Common myeloid progenitor, CD34-positive (primary cell): ENCODE results near the gene INPP4B.

Experiments used
- CTCF ChIA-PET: fragments of 350-600 bp; sonication (Branson Sonifier 250); formaldehyde crosslinking; loops from one replicate; lab custom pipeline; 2021; ENCODE audit warnings: antibody characterized with exemption; lab: Charles Lee
- POLR2A ChIA-PET: fragments of 350-600 bp; sonication (Branson Sonifier 250); formaldehyde crosslinking; loops from one replicate; lab custom pipeline; 2021; ENCODE audit warnings: antibody characterized with exemption; lab: Charles Lee
- DNase-seq, 3 donors: peaks; one replicate each; pipeline versions ENCODE4 v3.0.0 to v3.0.0-alpha.2; 2013
- H3K27ac ChIP-seq, 2 experiments: 1 replicate in 1 of 2; 2 replicates in 1 of 2; pipeline ENCODE4 v1.7.0; 2013; ENCODE audit warnings: inconsistent platforms in 2 of 2, low read length in 2 of 2, mild to moderate bottlenecking in 2 of 2, low read depth in 1 of 2, moderate library complexity in 1 of 2; ENCODE audit not compliant: severe bottlenecking in 2 of 2, insufficient read depth in 1 of 2, poor library complexity in 1 of 2
- H3K27me3 ChIP-seq, 5 experiments: replicated peaks in 2 of 5; 1 replicate in 3 of 5; 2 replicates in 2 of 5; pipeline versions ENCODE4 v1.6.1 to v1.7.0; 2013; ENCODE audit warnings: low read length in 4 of 5, mild to moderate bottlenecking in 2 of 5, moderate library complexity in 2 of 5, inconsistent platforms in 1 of 5; ENCODE audit not compliant: insufficient read depth in 5 of 5, control insufficient read depth in 4 of 5
- H3K36me3 ChIP-seq, 4 experiments: 1 replicate in 2 of 4; 2 replicates in 2 of 4; pipeline versions ENCODE4 v1.6.1 to v1.7.0; 2013; ENCODE audit warnings: low read length in 3 of 4, control low read depth in 1 of 4, mild to moderate bottlenecking in 1 of 4; ENCODE audit not compliant: control insufficient read depth in 4 of 4, insufficient read depth in 4 of 4
- H3K4me1 ChIP-seq, 4 experiments: 1 replicate in 3 of 4; 2 replicates in 1 of 4; pipeline versions ENCODE4 v1.6.1 to v1.7.1; 2013; ENCODE audit warnings: low read length in 3 of 4, mild to moderate bottlenecking in 3 of 4, control low read depth in 1 of 4, inconsistent platforms in 1 of 4, moderate library complexity in 1 of 4; ENCODE audit not compliant: control insufficient read depth in 4 of 4, insufficient read depth in 4 of 4; ENCODE audit errors: control extremely low read depth in 1 of 4
- H3K4me3 ChIP-seq, 7 experiments: 1 replicate in 4 of 7; 2 replicates in 3 of 7; pipeline versions ENCODE4 v1.5.1 to v1.7.0; 2013; ENCODE audit warnings: mild to moderate bottlenecking in 7 of 7, low read length in 6 of 7, moderate library complexity in 6 of 7, inconsistent platforms in 2 of 7, low read depth in 2 of 7, control low read depth in 1 of 7; ENCODE audit not compliant: insufficient read depth in 4 of 7, control insufficient read depth in 1 of 7; ENCODE audit errors: extremely low read depth in 1 of 7
- H3K9me3 ChIP-seq, 5 experiments: 1 replicate in 4 of 5; 2 replicates in 1 of 5; pipeline versions ENCODE4 v1.6.1 to v1.7.1; 2013; ENCODE audit warnings: low read length in 4 of 5, mild to moderate bottlenecking in 2 of 5, inconsistent platforms in 1 of 5, low read depth in 1 of 5, moderate library complexity in 1 of 5; ENCODE audit not compliant: control insufficient read depth in 4 of 5, insufficient read depth in 2 of 5; ENCODE audit errors: control extremely low read depth in 1 of 5
- WGBS: methylation state at CpG from one replicate; pipeline ENCODE4 v1.1.5; 2013; ENCODE audit not compliant: insufficient coverage; 5-methylcytosine and 5-hydroxymethylcytosine counted together

The INPP4B gene

DNA sequence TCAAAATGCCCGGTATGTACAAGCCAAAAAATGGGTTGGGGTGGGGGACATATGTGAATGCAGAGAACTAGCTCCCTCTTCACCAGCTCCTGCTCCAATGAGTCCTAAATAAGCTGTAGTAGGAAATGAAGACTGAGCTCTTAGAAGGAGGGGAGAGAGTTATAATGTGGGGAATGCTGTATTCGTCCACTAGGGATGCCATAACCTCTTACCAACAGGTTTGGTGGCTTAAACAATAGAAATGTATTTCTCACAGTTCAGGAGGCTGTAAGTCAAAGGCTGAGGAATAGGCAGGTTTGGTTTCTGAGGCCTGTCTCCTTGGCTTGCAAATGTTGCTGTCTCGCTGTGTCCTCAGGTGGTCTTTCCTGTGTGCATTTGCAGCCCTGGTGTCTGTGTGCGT, 4.4 kb upstream of the INPP4B start:
- Histone ChIP-seq H3K27ac (no peak overlapping the region), H3K36me3 (no peaks in the 10 kb centered on the region), H3K9me3 (no peaks in the 10 kb centered on the region), H3K4me3 (no peak overlapping the region), H3K4me1 (peaks cover 0 to 16% (median 11%) of the 10 kb centered on the region in 4 experiments), H3K27me3 (no peaks in the 10 kb centered on the region)
- WGBS = 92% methylated on average over 3 of the region's 4 CpGs
- ChIA-PET CTCF (interaction anchor here (0.9 to 1.9 kb wide), 5 partner anchors 10 to 568 kb away, joined by 3 to 5 read pairs (median 4); no protein-coding TSS in a partner anchor), POLR2A (no interaction called here)
- DNase-seq = peak in 2 of 3 donors; percentile 59 to 65

DNA sequence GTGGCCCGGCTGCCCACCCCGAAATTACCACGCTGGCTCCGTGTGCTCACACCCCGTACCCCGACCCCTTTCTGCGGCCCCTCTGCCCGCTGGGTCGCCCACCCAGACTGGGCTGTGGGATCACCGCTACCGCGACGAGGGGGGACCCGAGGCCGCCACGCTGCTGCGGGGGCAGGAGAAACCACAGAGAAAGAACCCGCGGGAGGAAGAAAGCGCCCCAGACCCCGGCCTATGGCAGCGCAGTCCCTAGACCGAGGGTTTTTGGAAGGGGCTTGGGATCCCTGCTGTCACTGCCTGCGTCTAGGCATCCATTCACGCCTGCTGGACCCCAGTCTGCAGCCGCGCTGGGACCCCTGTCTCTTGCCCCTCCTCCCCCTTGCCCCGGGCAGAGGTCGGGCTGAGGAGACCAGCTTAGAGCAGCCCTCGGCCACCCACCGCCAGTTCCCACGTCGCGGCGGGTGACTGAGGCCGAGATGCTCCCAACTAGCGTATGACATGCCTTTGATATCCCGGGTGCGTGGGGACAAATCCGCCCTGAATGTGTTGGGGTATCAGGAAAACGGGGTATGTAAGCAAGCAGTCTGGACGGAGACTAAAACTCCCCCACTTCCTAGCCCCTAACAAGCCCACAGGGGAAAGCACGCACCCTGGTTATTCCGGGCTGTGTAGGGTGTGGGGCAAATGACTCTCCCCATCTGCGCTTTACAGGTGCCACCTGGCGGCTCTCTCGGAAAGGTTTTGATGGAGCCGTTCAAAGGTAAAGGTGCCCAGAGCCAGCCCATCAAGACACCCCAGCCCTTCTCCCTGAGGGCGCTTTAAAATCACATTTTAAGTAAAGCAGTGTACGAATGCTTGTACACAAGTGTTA, 862 bp upstream of the INPP4B start:
- ChIA-PET POLR2A (no interaction called here), CTCF (interaction anchor here (0.8 to 2.4 kb wide), 15 partner anchors 9 to 720 kb away, joined by 3 to 11 read pairs (median 3); no protein-coding TSS in a partner anchor)
- Histone ChIP-seq H3K4me1 (peaks cover 3 to 37% (median 20%) of the 10 kb centered on the region in 4 experiments), H3K27ac (peak overlapping the region in 1 of 2 experiments; percentile 75), H3K9me3 (no peaks in the 10 kb centered on the region), H3K36me3 (no peaks in the 10 kb centered on the region), H3K27me3 (no peaks in the 10 kb centered on the region), H3K4me3 (peak overlapping the region; percentile 83 to 98 (median 94))
- 1% methylated on average over 40 of the region's 50 CpGs for WGBS
- peak; percentile 74 to 86 (median 84) for DNase-seq

DNA sequence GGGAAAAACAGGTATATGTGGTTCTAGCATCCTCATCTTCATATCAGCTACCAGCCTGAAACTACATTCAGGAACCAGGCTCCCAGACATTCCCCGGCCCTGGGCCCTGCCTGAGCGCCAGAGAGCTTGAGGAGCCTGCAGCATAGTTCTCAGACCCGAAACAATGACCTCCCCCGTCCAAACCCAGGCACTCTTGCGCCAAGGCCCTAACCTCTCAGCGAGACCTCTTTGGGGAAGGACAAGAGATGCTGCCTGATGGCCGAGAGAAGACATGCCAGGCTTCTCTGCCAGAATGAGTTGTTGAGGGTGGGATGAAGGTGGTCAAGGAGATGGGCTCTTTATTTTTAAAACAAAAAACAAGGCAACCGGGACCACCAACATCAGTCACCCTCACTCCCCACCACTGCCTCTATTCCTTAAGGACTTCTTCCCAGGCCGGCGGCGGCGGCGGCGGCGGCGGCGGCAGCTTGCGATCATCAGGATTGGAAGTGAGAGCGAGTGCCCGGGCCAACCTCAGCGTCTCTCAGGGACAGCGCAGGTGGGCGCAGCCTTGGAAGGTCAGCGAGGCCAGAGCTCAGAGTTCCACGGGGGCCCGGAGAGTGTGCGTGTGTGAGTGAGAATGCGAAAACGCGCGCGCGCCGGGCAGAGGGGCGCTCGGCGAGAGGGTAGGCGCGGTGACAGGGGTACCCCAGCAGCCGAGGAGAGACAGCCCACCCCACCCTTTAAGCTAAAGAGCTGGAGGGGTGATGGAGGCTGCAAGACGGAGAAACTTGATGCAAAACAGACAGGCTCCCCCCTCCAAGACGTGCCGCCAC, 601 bp downstream of the INPP4B start:
- under 1% methylated on average over 27 of the region's 43 CpGs for WGBS
- H3K9me3 ChIP-seq = no peaks in the 10 kb centered on the region
- H3K36me3 ChIP-seq = no peaks in the 10 kb centered on the region
- no peaks in the 10 kb centered on the region for H3K27me3 ChIP-seq
- ChIA-PET CTCF (interaction anchor here (0.8 to 2.5 kb wide), 9 partner anchors 10 to 718 kb away, joined by 3 to 8 read pairs (median 3); no protein-coding TSS in a partner anchor), POLR2A (interaction anchor here (0.5 kb wide), 1 partner anchor 501 kb away, joined by 3 read pairs; no protein-coding TSS in a partner anchor)
- H3K27ac ChIP-seq = peak overlapping the region; percentile 61 to 75
- peaks cover 3 to 38% (median 20%) of the 10 kb centered on the region in 4 experiments for H3K4me1 ChIP-seq
- peak in 2 of 3 donors; percentile 45 to 59 for DNase-seq
- peak overlapping the region; percentile 83 to 98 (median 94) for H3K4me3 ChIP-seq

DNA sequence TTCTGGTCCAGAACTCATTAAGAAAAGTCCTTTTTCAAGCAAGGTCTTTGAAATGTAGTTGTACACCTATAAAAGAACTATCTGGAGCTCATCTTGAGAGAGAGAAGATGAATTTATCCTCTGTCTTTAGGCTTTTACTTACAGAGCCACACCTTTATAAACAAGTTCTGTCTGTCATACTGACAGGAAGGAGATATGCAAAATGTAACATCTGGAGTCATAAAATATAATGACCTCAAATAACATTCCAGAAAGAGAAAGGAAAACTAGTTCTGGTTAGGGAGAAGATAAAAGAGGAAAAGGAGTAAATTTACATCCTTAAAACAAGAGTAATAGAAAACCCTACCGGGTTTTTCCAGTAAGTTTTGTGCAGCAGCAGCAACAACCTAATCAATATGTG, 1.3 kb downstream of the INPP4B start:
- DNase-seq = peak in 2 of 3 donors; percentile 30 to 37
- WGBS = no CpG with 5 or more reads among the region's 1 CpG
- Histone ChIP-seq H3K4me3 (peak overlapping the region in 6 of 7 experiments; percentile 83 to 98 (median 94)), H3K27me3 (no peaks in the 10 kb centered on the region), H3K9me3 (no peaks in the 10 kb centered on the region), H3K36me3 (no peaks in the 10 kb centered on the region), H3K27ac (peak overlapping the region; percentile 33 to 75), H3K4me1 (peaks cover 3 to 41% (median 20%) of the 10 kb centered on the region in 4 experiments)
- ChIA-PET CTCF (interaction anchor here (1.2 to 2.5 kb wide), 6 partner anchors 10 to 717 kb away, joined by 3 to 7 read pairs (median 3); no protein-coding TSS in a partner anchor), POLR2A (no interaction called here)

DNA sequence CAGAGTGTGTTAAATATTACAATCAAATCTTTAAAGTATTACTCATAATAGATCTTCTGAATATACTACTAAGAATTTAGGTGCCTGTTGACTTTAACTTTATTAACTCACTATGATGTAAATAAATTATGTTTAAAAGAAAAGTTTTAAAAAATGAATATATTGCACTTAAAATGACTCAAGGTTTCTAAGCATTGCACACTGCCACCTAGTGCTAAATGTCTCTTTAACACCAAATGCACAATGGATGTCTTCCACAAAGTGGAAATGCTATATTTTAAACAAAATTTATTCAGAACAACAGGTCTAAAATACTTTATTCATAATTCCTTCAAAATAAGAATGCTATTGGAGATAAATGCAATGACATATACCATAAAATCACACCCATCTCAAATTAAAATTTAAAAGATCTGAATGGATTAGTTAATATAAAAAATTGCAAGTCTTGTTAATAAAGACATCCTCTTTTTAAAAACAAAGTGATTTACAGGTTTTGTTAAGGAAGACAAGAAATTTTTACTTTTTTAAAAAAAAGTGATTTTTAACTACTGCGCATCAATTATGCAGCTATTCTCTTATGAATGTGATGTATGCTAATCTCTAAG, 5.5 kb downstream of the INPP4B start:
- Histone ChIP-seq H3K4me3 (no peak overlapping the region), H3K9me3 (no peaks in the 10 kb centered on the region), H3K4me1 (peaks cover 3 to 32% (median 9%) of the 10 kb centered on the region in 4 experiments), H3K27me3 (no peaks in the 10 kb centered on the region), H3K36me3 (no peaks in the 10 kb centered on the region), H3K27ac (no peak overlapping the region)
- DNase-seq = peak; percentile 67 to 88 (median 83)
- no CpG with 5 or more reads among the region's 1 CpG for WGBS
- CTCF ChIA-PET = interaction anchor here (0.7 to 2.1 kb wide), 8 partner anchors 8 to 714 kb away, joined by 3 to 6 read pairs (median 3); no protein-coding TSS in a partner anchor
- POLR2A ChIA-PET = no interaction called here

DNA sequence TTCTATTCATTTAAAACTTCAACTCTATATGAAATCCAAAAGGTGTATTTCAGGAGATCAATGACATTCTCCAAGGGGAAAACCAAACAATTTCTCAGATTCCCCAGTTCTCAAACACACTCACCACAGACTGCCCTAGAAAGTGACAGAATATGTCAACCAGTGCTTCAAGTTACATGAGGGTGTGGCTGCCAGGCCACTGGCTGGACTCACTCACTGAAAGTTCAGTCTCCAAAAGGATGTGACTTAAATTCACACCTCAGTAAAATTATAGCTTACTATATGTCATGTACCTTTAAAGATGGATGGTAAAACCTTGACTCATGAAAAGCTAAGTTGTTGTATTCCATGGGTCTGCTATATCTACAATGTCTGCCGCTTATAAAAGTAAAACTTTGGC, 7.3 kb downstream of the INPP4B start:
- POLR2A ChIA-PET = no interaction called here
- Histone ChIP-seq H3K4me3 (no peak overlapping the region), H3K27me3 (no peaks in the 10 kb centered on the region), H3K27ac (no peak overlapping the region), H3K4me1 (peaks cover 0 to 23% (median 1%) of the 10 kb centered on the region in 4 experiments), H3K36me3 (no peaks in the 10 kb centered on the region), H3K9me3 (no peaks in the 10 kb centered on the region)
- WGBS = no CpG with 5 or more reads among the region's 1 CpG
- no peak for DNase-seq
- CTCF ChIA-PET = interaction anchor here (1.0 to 1.6 kb wide), 3 partner anchors 75 to 555 kb away, joined by 3 to 5 read pairs (median 4); no protein-coding TSS in a partner anchor
